Measurements from ENCODE around the gene NEAT1. TPM values are rescaled to one million over a fixed set of nuclear protein-coding genes. Genes with fewer than 3 reads are reported as not detected.
A peak's percentile ranks its signal among the peaks of the same experiment; 100 is the strongest.
"Not testable (repeated sequence)": the region's sequence is repeated elsewhere in the genome, so short reads cannot be mapped to it uniquely, and the experiment has no call there.

Gene NEAT1
- total RNA-seq, 1 donor from 2014 or later: 37.2 TPM

DNA sequence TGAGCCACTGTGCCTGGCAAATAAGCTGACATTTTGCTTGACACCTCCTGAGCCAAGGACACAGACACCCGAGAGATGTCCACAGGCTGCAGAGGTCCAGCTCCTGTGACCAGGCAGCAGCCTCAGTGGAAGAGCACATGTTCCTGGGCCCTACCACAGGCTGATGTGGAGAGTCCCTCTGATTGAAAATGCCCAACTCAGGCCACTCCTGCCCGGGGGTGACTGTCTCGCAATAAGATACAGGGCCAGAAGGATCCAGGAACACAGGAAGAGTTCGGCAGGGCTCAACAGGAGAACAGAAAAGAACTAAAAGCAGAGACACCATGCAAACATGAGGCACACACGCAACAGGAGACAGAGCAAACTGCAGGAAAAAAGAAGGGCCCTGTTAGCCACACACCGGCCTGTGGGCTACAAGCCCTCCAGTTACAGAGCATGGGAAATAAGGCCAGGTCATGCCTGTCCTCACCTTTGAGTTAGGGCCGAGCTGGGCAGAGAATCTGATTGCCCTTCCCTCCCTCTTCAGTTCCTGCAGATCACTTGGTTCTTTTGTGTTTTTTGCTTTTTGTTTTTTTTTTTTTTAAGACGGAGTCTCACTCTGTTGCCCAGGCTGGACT, 47.9 kb downstream of the NEAT1 start:
- TF ChIP-seq, protein P1, sequence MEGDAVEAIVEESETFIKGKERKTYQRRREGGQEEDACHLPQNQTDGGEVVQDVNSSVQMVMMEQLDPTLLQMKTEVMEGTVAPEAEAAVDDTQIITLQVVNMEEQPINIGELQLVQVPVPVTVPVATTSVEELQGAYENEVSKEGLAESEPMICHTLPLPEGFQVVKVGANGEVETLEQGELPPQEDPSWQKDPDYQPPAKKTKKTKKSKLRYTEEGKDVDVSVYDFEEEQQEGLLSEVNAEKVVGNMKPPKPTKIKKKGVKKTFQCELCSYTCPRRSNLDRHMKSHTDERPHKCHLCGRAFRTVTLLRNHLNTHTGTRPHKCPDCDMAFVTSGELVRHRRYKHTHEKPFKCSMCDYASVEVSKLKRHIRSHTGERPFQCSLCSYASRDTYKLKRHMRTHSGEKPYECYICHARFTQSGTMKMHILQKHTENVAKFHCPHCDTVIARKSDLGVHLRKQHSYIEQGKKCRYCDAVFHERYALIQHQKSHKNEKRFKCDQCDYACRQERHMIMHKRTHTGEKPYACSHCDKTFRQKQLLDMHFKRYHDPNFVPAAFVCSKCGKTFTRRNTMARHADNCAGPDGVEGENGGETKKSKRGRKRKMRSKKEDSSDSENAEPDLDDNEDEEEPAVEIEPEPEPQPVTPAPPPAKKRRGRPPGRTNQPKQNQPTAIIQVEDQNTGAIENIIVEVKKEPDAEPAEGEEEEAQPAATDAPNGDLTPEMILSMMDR (conservative IDR thresholded peaks at IDR 0.05): no peak
- no peak for DNase-seq (ENCODE audit: low read depth, low spot score)
- Mint-ChIP-seq H3K27ac (ENCODE audit: unreplicated experiment) (peak overlapping the region; percentile 52), H3K9me3 (no peaks in the 10 kb centered on the region), H3K36me3 (ENCODE audit: low read depth) (no peaks in the 10 kb centered on the region), H3K4me3 (peak overlapping the region; percentile 23), H3K4me1 (peaks cover 9% of the 10 kb centered on the region), H3K27me3 (ENCODE audit: low read depth) (no peaks in the 10 kb centered on the region)

DNA sequence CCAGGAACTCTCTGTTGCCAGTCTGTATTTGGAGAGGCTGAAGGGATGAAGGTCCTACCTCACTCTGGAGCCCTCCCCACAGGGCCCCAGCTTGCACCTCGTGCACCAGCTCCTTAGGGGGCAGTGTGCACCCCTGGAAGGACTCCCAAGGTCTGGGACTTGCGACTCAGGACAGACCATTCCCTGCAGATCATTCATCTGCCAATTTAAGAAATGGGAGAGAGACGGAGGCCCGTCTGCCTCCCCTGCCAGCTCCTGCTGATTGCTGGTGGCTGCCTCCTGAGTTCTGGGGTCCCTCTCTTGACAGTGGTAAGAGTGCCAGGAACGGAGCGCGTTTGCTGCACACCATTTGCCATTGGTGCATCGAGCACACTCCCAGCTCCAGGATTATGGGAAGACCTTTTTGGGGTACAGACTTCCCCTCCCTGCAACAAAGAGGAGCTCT, 48.9 kb downstream of the NEAT1 start:
- Mint-ChIP-seq H3K27ac (ENCODE audit: unreplicated experiment) (no peak overlapping the region), H3K36me3 (ENCODE audit: low read depth) (no peaks in the 10 kb centered on the region), H3K4me3 (no peak overlapping the region), H3K27me3 (ENCODE audit: low read depth) (no peaks in the 10 kb centered on the region), H3K9me3 (no peaks in the 10 kb centered on the region), H3K4me1 (peaks cover 12% of the 10 kb centered on the region)
- no peak for DNase-seq (ENCODE audit: low read depth, low spot score)
- TF ChIP-seq, protein P1 (conservative IDR thresholded peaks at IDR 0.05): peak; percentile 54

DNA sequence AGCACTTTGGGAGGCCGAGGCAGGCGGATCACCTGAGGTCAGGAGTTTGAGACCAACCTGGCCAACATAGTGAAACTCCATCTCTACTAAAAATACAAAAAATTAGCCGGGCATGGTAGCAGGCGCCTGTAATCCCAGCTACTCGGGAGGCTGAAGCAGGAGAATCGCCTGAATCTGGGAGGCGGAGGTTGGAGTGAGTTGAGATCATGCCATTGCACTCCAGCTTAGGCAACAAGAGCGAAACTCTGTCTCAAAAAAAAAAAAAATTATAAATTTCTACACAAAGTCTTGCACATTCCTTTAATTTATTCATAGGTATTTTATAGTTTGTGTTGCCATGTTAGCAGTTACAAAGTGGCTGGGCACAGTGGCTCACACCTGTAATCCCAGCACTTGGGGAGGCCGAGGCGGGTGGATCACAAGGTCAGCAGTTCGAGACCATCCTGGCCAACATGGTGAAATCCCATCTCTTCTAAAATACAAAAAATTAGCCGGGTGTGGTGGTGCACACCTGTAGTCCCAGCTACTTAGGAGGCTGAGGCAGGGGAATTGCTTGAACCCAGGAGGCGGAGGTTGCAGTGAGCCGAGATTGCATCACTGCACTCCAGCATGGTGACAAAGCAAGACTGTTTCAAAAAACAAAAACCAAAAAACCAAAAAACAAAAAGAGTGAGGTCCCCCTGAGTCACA, 50.1 kb downstream of the NEAT1 start:
- H3K27ac Mint-ChIP-seq (ENCODE audit: unreplicated experiment); H3K4me3 Mint-ChIP-seq; H3K9me3 Mint-ChIP-seq; H3K36me3 Mint-ChIP-seq (ENCODE audit: low read depth); H3K27me3 Mint-ChIP-seq (ENCODE audit: low read depth); DNase-seq (ENCODE audit: low read depth, low spot score): not testable (repeated sequence)
- H3K4me1 Mint-ChIP-seq: peaks cover 20% of the 10 kb centered on the region

DNA sequence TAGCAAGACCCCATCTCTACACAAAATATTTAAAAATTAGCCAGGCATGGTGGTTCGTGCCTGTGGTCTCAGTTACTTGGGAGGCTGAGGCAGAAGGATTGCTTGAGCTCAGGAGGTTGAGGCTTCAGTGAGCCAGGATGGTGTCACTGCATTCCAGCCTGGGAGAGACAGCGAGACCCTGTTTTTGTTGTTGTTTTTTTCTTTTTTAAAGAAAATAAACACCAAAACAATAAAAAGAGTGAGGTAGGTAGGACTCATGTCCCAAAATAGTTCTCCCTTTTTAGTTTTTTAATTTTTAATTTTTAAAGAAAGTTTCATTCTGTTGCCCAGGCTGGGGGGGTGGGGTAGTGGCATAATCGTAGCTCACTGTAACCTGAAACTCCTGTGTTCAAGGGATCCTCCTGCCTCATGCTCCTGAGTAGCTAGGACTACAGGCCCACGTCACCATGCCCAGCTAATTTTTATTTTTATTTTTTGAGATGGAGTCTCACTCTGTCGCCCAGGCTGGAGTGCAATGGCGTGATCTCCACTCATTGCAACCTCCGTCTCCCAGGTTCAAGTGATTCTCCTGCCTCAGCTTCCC, 50.8 kb downstream of the NEAT1 start:
- H3K27ac Mint-ChIP-seq (ENCODE audit: unreplicated experiment): no peak overlapping the region
- no peak overlapping the region for H3K4me3 Mint-ChIP-seq
- H3K9me3 Mint-ChIP-seq: no peaks in the 10 kb centered on the region
- no peaks in the 10 kb centered on the region for H3K36me3 Mint-ChIP-seq (ENCODE audit: low read depth)
- DNase-seq (ENCODE audit: low read depth, low spot score): no peak
- TF ChIP-seq, protein P1 (conservative IDR thresholded peaks at IDR 0.05): no peak
- peaks cover 24% of the 10 kb centered on the region for H3K4me1 Mint-ChIP-seq
- H3K27me3 Mint-ChIP-seq (ENCODE audit: low read depth): no peaks in the 10 kb centered on the region

DNA sequence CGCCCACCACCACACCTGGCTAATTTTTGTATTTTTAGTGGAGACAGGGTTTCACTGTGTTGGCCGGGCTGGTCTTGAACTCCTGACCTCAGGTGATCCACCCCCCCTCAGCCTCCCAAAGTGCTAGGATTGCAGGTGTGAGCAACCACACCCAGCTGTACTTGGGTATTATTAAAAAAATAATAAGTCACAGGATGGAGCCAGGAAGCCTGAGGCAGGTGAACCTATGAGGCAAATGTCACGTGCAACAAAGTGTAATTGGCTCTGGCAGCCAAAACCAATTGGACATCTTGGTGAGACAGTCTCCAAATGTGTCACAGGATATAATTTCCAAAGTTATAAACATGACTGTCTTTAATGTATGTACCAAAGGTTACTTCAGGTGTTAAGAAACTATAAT, 52.3 kb downstream of the NEAT1 start:
- H3K4me3 Mint-ChIP-seq: peak overlapping the region; percentile 53
- no peaks in the 10 kb centered on the region for H3K27me3 Mint-ChIP-seq (ENCODE audit: low read depth)
- H3K4me1 Mint-ChIP-seq: peaks cover 37% of the 10 kb centered on the region
- TF ChIP-seq, protein P1 (conservative IDR thresholded peaks at IDR 0.05): no peak
- no peaks in the 10 kb centered on the region for H3K36me3 Mint-ChIP-seq (ENCODE audit: low read depth)
- H3K9me3 Mint-ChIP-seq: no peaks in the 10 kb centered on the region
- DNase-seq (ENCODE audit: low read depth, low spot score): no peak
- H3K27ac Mint-ChIP-seq (ENCODE audit: unreplicated experiment): no peak overlapping the region

DNA sequence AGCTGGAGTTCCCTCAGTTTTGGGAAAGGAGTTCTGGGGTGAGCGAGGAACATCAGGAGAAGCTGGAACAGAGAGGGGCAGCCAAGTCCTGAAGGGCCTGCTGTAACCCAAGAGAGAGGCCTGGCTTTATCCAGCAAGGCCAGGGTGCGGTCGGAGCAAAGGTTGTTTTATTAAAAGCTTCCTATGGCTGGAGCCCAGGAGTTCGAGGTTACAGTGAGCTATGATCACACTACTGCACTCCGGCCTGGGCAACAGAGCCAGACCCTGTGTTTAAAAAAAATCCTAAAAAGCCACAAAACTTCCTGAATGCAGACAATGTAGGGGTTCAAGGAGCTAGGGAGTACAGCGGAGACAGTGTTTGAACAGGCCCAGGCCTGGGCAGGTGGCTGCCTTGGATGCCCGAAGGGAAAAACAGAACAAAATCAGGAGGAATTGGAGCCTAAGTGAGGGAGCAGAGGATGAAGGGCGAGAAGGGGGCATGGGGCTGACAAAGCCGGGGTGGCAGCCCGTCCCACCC, 54.1 kb downstream of the NEAT1 start:
- Mint-ChIP-seq H3K9me3 (no peaks in the 10 kb centered on the region), H3K27me3 (ENCODE audit: low read depth) (no peaks in the 10 kb centered on the region)

More for the DNA sequence above, 54.1 kb downstream of the NEAT1 start:
- Mint-ChIP-seq H3K27ac (ENCODE audit: unreplicated experiment) (peak overlapping the region; percentile 98), H3K4me1 (peaks cover 42% of the 10 kb centered on the region), H3K4me3 (peak overlapping the region; percentile 94), H3K36me3 (ENCODE audit: low read depth) (no peaks in the 10 kb centered on the region)
- TF ChIP-seq, protein P1 (conservative IDR thresholded peaks at IDR 0.05): no peak
- no peak for DNase-seq (ENCODE audit: low read depth, low spot score)
